EH (cell line): ENCODE measurements around the gene PRSS53.
"Not testable (repeated sequence)": the region's sequence is repeated elsewhere in the genome, so short reads cannot be mapped to it uniquely, and the experiment has no call there.

Source experiments
- DNase-seq: peaks from one replicate; pipeline ENCODE4 v3.0.0-alpha.2; 2015; ENCODE audit warnings: low read depth

PRSS53 gene

GRCh38 chr16:31117384-31118222, 28.9 kb upstream of the PRSS53 start, which contains the start of gene KAT8:
Gene KAT8, plus strand, starts transcription at chr16:31117664. Its CDS starts 18 bp downstream, at chr16:31117682.
- peak; percentile 98 for DNase-seq

- no peak for DNase-seq
Measured at GRCh38 chr16:31114468-31114867, 25.7 kb upstream of the PRSS53 start.

- DNase-seq = no peak
Measured at GRCh38 chr16:31113121-31114120, 24.7 kb upstream of the PRSS53 start.

GRCh38 chr16:31112711-31113110, 24.0 kb upstream of the PRSS53 start:
- DNase-seq = no peak

GRCh38 chr16:31111881-31112466, 23.2 kb upstream of the PRSS53 start:
- no peak for DNase-seq

- no peak for DNase-seq
Measured at GRCh38 chr16:31110106-31111034, 21.6 kb upstream of the PRSS53 start.

- no peak for DNase-seq
Measured at GRCh38 chr16:31109622-31110021, 20.9 kb upstream of the PRSS53 start.

GRCh38 chr16:31108794-31109558, 20.2 kb upstream of the PRSS53 start:
- DNase-seq = no peak

- peak; percentile 79 for DNase-seq
Measured at GRCh38 chr16:31108035-31108793, 19.5 kb upstream of the PRSS53 start, which contains the start of gene BCKDK. Gene BCKDK, plus strand, starts transcription at chr16:31108386. Its CDS starts 838 bp downstream, at chr16:31109224.

- DNase-seq = no peak
Measured at GRCh38 chr16:31107465-31107867, 18.7 kb upstream of the PRSS53 start.

- DNase-seq = no peak
Measured at GRCh38 chr16:31106509-31107464, 18.0 kb upstream of the PRSS53 start.

- DNase-seq = peak; percentile 73
Measured at GRCh38 chr16:31105677-31106213, 17.0 kb upstream of the PRSS53 start.

GRCh38 chr16:31100876-31101641, 12.3 kb upstream of the PRSS53 start:
- DNase-seq = not testable (repeated sequence)

- peak; percentile 80 for DNase-seq
Measured at GRCh38 chr16:31099860-31100638, 11.3 kb upstream of the PRSS53 start.

GRCh38 chr16:31094424-31095120, 5.8 kb upstream of the PRSS53 start, which contains the start of gene VKORC1:
Gene VKORC1, minus strand, starts transcription at chr16:31094797. Its CDS starts 68 bp downstream, at chr16:31094729.
- peak; percentile 98 for DNase-seq

- no peak for DNase-seq
Measured at GRCh38 chr16:31094088-31094423, 5.3 kb upstream of the PRSS53 start.
